Tibial nerve (tissue), 3 donors: ENCODE results near the gene HOXA5.

ENCODE experiments used
- CTCF ChIP-seq, 5 experiments: fragments of 200-600 bp in 3 of 5; fragments of 450-650 bp in 2 of 5; sonication (generic) in 3 of 5; IDR thresholded peaks; one replicate each; pipeline ENCODE4 v1.5.1; 2016 to 2019; ENCODE audit warnings: antibody characterized with exemption in 5 of 5, mild to moderate bottlenecking in 3 of 5, moderate library complexity in 2 of 5
- POLR2A ChIP-seq, 2 donors: fragments of 450-650 bp; IDR thresholded peaks; one replicate each; pipeline ENCODE4 v1.6.1; 2017; ENCODE audit warnings: antibody characterized with exemption in 2 of 2, mild to moderate bottlenecking in 2 of 2, moderate library complexity in 2 of 2

DNA sequence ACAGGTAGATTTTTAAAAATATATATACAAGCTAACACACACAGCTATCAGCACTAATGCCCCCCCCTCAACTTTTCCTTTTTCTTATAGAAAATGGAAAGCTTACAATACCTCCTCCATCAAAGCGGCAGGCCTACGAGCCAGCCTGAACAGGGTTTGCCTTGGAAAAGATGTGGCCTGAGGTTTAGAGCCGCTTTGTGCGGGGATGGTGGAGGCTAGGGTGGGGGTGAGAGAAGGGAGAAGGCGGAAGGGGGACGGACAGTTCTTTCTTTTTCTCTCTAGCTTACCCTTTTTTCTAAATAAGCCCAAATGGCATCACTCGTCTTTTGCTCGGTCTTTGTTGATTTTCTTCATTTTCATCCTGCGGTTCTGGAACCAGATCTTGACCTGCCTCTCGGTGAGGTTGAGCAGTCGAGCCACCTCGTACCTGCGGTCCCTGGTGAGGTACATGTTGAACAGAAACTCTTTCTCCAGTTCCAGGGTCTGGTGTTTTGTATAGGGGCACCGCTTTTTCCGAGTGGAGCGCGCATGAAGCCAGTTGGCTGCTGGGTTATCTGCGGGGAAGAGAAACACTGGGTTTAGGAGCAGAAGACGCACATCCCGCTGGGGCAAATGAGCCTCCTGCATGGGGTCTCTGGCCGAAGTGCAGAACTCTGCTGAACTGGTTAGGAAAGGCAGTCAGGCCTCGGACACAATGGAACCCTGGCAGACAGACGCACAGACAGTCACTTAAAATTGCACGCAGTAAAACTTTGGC, 20.0 kb upstream of the HOXA5 start:
- TF ChIP-seq CTCF (IDR thresholded peaks at IDR 0.05) (no peak), POLR2A (IDR thresholded peaks at IDR 0.05) (no peak)
